SW480 (cell line): Measurements from ENCODE around the gene TPRX2.
"Not testable (repeated sequence)": the region's sequence is repeated elsewhere in the genome, so short reads cannot be mapped to it uniquely, and the experiment has no call there.

Source experiments
- DNase-seq: peaks from one replicate; pipeline ENCODE4 v3.0.0-alpha.2; 2016; ENCODE audit warnings: low spot score

The TPRX2 gene

DNA sequence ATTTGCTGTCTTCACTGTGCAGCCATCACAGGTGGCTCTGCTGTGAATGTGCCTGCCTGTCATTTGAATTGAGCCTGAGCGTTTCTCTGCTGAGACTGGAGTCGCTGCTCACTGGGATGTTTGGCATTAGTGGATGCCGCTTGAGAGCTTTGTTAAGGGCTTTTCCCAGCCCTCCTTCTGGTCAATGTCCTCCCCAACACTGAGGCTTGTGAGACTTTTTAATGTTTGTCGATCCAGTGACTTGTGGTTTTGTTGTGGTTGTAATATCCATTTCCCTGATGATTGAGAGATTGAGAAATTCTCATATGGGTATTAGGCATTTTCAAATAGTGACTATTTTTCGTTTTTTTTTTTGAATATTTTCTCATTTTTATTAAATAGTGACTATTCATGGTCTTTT lies 2.6 kb downstream of the TPRX2 start:
- no peak for DNase-seq

DNA sequence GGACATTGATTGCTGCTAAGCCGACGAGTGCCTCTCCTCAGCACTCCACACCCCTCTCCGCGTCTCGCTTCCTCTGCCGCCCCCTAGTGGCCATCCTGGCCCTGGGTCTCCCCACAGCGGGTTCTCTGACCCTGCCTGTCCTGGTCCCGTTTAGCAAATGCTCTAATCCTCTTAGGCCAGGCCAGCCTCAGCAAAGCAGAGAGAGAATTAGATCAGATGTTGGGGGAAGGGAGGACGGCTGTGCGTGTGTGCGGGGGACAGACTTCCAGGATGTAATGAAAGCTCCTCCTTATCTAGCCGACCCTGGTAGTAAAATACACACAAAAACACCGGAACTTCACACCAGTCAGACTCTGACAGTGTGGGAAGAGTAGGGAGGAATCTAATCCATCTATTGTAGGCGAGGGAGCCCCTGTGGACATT lies 4.5 kb downstream of the TPRX2 start:
- peak; percentile 78 for DNase-seq

DNA sequence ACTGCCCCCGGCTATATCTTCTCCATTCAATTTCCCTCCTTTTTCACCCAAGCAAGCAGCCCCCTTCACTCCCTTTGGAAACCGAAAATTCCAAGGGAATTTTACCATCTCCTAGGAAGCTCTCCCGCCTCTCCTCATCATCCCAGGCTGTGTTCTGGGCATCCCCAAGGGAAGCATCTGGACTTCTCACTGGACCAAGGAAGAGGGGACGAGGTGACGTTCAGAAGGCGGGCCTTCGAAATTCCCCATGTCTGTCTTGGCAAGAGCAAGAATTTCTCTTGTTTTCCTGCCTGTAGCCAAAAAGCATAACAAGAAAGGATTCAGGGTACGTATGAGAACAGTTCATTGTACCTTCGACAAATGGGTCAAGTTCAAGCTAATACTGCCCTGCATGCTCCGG lies 6.1 kb downstream of the TPRX2 start:
- no peak for DNase-seq

GRCh38 chr19:47878906-47879305 lies 19.9 kb downstream of the TPRX2 start:
- DNase-seq = no peak

DNA sequence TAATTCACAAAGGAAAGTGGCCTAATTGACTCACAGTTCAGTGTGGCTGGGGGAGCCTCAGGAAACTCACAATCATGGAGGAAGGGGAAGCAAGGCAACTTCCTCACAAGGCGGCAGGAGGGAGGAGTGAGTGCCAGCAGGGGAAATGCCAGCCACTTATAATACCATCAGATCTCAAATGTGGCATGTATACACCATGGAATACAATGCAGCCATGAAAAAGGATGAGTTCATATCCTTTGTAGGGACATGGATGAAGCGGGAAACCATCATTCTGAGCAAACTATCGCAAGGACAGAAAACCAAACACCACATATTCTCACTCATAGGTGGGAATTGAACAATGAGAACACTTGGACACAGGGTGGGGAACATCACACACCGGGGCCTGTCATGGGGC lies 20.4 kb downstream of the TPRX2 start:
- DNase-seq = not testable (repeated sequence)

DNA sequence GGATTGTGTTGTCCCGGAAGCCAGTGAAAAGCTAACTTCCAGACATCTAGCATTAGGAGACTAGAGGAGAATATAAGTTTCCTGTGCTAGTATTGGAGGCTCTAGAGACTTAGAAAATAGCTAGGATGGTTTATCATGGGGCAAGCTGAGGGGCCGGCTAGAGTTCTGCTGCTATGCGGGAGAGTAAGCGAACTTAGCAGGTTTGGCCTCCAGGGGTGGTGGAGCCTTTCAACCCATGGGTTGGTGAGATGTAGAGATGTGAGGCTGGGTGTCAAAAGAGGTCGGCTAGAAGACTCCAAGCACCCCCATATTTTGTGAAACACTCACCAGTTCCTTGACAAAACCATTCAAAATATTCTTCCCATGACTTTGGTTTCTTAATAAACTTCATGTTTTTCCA lies 22.7 kb downstream of the TPRX2 start:
- DNase-seq = no peak

GRCh38 chr19:47882890-47883289 lies 23.9 kb downstream of the TPRX2 start:
- no peak for DNase-seq

GRCh38 chr19:47885067-47885463 lies 26.0 kb downstream of the TPRX2 start:
- DNase-seq = no peak

DNA sequence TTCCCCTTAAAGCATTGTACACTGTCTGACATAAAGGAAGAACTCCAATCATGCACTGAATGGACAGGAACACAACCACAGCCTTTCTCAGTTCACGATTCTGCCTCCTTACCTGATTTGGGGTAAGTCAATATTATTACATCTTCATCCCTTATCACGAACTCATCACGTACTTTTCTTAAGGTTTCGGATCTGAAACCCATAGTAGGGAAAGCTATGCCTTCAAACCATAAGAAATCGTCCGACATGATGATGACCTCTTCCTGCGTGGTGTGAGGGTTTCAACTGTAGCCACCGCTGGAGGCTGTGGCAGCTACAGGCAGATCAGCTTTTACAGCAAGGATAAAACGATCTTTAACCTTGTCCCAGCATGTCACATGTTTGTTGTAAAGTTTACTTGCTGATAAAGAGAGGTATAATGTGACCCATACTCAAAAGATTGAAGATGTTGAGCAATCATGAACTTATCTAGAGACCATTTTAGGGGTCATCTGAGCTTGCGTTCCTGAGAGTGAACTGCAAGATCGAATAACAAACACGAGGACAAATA lies 27.1 kb downstream of the TPRX2 start, which contains the start of gene SULT2A1:
TSS of gene SULT2A1 (minus strand) at position 306 of the 550 bp plus-strand sequence. CDS start at position 248, 58 bp downstream.
- DNase-seq = no peak

GRCh38 chr19:47890865-47891621 lies 32.0 kb downstream of the TPRX2 start:
- DNase-seq = no peak

DNA sequence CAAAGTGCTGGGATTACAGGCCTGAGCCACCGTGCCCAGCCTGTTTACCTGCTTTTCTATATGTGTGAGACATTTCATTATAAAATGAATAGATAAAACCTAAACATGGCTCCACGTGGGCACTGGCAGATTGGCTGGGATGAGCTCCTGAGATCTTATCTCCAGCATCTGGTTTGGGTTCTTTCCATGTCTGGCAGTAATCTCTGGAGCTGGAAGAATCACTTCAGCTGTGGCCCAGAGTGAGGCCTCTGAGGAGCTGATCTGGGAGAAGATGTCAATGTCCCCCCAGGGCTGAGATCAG lies 32.5 kb downstream of the TPRX2 start:
- DNase-seq = no peak

DNA sequence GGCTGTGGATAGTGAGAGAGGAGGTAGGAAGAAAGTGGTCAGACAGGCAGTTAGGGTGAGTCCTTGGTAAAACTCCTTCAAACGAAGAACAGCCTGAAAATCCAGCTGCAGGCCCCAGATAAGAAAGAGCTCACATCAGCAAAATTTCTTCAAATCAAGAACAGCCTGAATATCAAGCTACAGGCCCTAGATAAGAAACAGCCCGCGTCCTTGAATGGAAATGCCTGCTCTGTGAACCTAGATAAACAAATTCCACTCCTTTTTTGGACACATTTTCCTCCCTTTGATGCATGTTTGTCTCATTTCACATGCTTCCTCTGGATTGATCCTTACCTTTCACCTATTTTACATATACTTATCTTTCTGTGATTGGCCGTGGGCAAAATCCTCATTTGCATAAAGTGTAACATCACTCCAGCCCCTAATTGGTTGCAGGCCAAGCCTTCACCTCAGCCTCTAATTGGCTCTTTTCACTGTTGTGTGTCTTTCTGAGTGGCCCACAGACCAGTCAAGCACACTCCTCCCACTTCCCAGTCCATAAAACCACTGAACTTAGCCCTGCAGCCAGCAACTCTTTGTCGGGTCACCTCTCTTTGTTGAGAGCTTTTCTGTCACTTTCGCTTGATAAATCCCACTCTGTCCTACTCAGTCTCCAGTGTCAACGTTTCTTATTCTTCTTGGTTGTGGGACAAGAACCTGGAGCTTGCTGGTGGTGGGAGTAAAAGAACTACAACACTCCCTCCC lies 33.1 kb downstream of the TPRX2 start:
- no peak for DNase-seq

DNA sequence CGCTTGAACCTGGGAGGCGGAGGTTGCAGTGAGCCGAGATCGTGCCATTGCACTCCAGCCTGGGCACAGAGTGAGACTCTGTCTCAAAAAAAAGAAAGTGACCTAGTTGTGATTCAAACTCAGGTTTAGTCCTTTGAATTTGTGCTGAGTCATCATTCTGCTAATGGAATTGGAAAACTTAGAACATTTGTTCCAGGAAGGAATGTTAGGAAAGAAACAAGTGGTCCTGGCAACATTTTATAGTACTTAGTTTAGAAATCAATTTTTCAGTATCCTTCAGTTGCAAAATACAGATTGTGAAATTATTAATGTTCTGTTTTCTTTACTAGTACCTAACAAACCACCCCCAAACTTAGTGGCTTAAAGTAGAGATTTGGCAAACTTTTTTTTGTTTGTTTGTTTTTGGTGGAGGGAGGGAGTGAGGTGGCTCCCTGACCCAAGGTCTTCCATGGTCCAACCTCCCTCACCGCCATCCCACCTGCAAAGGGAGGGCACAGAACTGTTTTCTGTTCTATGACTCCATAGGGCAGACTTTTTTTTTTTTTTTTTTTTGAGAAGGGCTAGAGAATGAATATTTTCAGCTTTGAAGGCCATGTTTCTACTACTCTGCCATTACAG lies 36.2 kb downstream of the TPRX2 start:
- no peak for DNase-seq

GRCh38 chr19:47896019-47896418 lies 37.0 kb downstream of the TPRX2 start:
- DNase-seq = no peak

DNA sequence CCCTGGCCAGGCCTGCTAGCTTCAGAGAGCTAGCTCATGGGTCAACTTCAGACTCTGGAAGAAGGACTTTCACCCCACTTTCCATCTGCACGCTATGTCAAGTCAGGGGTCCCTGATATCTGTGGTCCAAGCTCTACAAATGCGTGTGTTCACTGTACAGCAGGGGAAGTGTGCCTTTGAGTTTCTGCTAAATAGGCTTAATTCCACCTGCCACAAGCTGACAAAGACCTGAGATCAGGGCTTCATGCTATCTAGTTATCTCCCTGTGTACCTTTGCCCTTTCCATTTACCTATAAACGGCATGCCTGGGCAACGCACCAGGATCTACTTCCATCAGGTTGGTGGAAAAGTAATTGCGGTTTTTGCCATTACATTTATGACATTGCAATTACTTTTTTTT lies 37.7 kb downstream of the TPRX2 start:
- no peak for DNase-seq

DNA sequence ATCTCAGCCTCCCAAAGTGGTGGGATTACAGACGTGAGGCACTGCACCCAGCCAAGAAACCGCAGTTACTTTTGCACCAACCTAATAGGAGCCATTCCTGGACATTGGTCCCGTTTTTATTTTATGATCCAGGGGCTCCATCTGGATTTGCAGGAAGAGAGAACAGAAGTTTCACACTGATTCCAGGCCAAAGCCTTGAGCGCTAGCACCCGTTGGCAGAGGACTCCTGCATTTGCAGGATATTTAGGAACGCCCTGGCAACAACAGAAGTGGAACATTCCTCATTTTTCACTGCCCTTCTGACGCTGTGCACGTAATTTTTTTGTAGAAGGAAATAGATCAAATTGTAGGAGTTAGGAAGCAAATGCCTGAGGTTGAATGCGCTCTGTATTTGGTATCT lies 38.8 kb downstream of the TPRX2 start:
- DNase-seq = no peak

DNA sequence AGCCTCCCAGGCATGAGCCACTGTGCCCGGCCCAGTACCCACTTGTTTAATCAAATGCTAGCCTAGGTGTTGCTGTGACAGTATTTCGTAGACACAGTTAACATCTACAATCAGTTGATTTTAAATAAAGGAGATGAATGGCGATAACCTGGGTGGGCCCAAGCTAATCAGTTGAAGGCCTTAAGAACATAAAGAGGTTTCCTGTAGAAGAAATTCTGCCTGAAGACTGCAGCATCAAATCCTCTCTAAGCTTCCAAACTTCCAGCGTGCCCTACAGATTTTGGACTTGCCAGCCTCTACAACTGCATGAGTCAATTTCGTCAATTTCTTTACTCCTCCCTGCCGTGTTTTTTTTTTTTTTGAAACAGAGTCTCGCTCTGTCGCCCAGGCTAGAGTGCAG lies 40.3 kb downstream of the TPRX2 start:
- DNase-seq = no peak

DNA sequence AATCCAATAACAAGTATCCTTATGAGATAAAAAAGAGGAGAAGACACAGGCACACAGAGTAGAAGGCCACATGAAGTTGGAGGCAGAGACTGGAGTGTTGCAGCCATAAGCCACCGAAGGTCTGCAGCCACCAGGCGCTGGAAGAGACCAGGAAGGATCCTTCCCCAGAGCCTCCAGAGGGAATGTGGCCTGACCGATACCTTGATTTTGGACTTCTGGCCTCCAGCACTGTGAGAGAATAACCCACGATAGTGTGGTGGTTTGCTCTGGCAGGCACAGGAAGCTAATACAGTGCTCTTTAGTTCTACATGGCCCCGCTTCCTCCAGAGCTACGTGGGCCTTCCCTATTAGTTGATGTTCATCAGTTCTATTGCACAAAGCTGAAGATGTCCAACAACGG lies 42.3 kb downstream of the TPRX2 start:
- no peak for DNase-seq

GRCh38 chr19:47909350-47909749 lies 50.3 kb downstream of the TPRX2 start:
- DNase-seq = not testable (repeated sequence)

- DNase-seq = not testable (repeated sequence)
Measured at GRCh38 chr19:47910191-47910590, 51.2 kb downstream of the TPRX2 start.
